SH-SY5Y (cell line): ENCODE measurements around the gene SERPINA6.

Experiments used
- GATA2 ChIP-seq: IDR thresholded peaks from 2 replicates; pipeline ENCODE4 v1.6.1; 2011; ENCODE audit warnings: mild to moderate bottlenecking, low read depth, low read length
- GATA3 ChIP-seq: IDR thresholded peaks from 2 replicates; pipeline ENCODE4 v1.6.1; 2011; ENCODE audit warnings: low read depth, mild to moderate bottlenecking, low read length, moderate library complexity

DNA sequence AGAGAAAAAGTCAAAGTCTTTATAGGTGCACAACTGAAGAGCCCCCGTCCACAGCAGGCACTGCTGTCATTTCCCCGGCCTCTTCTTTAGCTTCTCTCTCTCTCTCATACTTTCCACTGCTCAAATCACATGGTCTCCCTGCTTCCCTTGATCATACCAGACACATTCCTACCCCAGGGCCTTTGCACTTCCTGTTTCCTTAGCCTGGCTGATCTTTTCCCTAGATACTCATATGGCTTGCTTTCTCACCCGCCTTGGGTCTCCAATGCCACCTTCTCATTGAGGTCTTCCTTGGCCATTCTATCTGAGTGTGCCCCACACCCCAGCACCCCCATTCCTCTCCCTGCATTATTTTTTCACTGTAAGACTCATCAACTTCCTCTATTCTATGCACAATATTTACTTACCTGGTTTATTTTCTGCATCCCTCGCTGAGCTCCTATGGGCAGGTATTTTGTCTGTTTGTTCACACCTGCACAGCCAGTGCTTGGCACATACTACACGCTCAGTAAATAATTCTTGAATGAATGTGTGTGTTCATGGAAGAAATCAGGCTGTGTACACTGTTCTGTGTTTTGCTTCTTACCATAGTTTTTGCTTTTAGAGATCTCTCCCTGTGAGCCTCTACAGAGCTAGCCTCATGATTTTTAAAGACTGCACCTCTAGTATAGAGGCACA, 33.4 kb upstream of the SERPINA6 start:
- TF ChIP-seq GATA2: no peak
- no peak for TF ChIP-seq GATA3
